Esophagus mucosa (tissue), 1 donor: Measurements from ENCODE around the gene SMIM5. TPM values are rescaled to one million over a fixed set of nuclear protein-coding genes. Genes with fewer than 3 reads are reported as not detected.
"Not testable (repeated sequence)": the region's sequence is repeated elsewhere in the genome, so short reads cannot be mapped to it uniquely, and the experiment has no call there.

ENCODE experiments used
- ATAC-seq: fragments of 200-7000 bp; cut with Tn5 transposase; one replicate; pipeline ENCODE4 v1.9.1; 2020
- total RNA-seq: library from RNA; stranded (reverse); gene quantifications from one replicate; pipeline ENCODE4 v1.2.4, GENCODE V29; 2023
- donor health status: DM: yes; HTN: yes; CAD: no.

SMIM5 gene
- 10.1 TPM for total RNA-seq

GRCh38 chr17:75632863-75633485 lies at the start of gene SMIM5:
Gene SMIM5, plus strand, starts transcription at chr17:75633434. Its CDS starts 6,768 bp downstream, at chr17:75640202.
- ATAC-seq = peak; percentile 76

GRCh38 chr17:75584849-75585175 lies 48.4 kb upstream of the SMIM5 start:
- ATAC-seq = no peak

- peak; percentile 27 for ATAC-seq
Observed at GRCh38 chr17:75587675-75588595, 45.3 kb upstream of the SMIM5 start, which contains the start of gene MYO15B. Gene MYO15B, plus strand, starts transcription at chr17:75587800. Its CDS starts 258 bp downstream, at chr17:75588058.

DNA sequence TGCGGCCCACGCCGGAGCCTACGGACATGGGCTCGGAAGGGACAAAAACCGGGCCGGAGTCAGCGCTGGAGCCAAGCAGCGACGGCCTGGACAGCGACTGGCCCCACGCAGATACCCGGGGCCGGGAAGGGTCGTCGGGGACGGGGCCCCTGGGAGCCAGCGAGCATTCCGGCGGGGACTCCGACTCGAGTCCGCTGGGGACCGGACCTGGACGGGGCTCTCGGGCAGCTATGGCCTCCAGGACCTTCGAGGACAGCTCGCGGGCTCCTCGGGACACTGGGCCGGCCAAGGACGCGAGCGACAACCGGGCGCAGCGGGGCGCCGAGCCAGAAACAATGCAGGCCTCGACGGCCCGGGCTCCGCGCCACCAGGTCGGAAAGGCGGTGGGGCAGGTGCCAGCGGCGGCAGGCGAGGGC lies 44.6 kb upstream of the SMIM5 start:
- peak; percentile 23 for ATAC-seq

GRCh38 chr17:75589012-75589918 lies 44.0 kb upstream of the SMIM5 start:
- peak; percentile 89 for ATAC-seq

DNA sequence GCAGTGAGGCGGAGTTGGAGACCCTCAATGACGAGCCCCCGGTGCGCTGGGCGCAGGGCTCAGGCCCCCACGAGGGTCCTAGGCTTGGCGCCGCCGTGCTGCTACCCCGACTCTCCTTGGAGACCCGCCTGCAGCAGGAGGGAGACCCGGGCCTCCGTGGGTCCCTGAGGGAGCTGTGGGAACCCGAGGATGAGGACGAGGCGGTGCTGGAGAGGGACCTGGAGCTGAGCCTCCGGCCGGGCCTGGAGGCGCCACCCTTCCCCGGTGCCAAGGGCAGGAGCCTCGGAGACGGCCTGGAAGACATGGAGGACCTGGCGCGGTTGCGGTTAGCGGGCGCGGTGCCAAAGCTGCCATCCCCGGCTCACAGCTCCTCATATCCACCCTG lies 43.3 kb upstream of the SMIM5 start:
- ATAC-seq = peak; percentile 1

DNA sequence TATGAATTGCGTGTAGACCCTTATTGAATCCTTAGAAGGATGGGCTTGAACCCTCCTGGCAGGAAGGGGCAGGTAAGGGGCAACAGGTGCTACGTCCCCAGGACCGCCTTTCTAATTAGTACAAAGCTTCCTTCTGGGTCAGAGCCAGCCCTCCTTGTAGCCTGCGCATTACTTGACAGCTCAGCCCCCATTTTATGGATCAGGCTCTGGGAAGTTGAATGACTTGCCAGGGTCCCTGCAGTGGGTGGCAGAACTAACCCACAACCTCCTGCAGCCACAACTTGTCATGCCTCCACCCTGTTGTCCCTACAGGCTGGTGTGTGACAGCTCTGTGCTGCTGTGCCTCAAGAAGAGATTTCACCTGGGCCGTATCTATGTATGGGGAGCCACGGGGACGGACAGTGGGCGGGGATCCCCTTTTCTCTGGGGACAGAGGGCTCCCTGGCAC lies 42.9 kb upstream of the SMIM5 start:
- ATAC-seq = no peak

DNA sequence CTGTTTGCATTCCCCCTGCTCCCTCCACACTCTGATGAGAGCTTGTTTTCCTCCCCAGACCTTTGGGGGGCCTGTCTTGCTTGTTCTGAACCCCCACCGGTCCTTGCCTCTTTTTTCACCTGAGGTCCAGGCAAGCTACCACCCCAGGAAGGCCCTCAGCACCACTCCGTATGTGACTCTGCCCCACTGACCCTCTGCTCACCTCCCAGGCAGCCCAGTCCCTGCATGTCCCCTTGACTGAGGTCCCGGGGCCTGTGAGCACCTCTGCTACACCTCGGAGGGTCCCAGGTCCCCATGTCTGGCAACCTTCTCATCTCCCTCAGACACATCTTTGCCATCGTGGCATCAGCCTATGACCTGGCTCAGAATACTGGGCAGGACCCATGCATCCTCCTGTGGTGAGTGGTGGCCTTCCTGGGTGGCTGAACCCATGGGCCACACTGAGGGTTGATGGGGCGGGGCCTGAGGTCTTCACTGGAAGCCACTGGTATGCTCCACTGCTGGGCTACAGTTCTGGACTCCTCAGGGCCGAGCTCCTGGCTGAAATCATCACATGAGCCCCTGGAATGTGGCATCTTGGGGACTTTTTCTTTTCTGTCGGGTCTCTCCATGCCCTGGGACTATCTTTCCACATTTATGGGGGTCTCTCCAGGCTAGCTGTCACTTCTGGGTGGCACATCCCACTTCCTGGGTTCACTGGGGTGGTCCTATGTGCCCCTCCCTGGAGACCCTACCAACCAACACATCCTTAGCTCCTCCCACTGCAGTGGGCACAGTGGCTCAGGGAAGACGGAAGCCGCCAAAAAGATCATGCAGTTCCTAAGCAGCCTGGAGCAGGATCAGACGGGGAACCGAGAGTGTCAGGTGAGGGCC lies 42.1 kb upstream of the SMIM5 start:
- no peak for ATAC-seq

GRCh38 chr17:75591722-75592302 lies 41.4 kb upstream of the SMIM5 start:
- ATAC-seq = no peak

GRCh38 chr17:75592348-75593020 lies 40.8 kb upstream of the SMIM5 start:
- ATAC-seq = no peak

- ATAC-seq = not testable (repeated sequence)
Observed at GRCh38 chr17:75593430-75593829, 39.8 kb upstream of the SMIM5 start.

DNA sequence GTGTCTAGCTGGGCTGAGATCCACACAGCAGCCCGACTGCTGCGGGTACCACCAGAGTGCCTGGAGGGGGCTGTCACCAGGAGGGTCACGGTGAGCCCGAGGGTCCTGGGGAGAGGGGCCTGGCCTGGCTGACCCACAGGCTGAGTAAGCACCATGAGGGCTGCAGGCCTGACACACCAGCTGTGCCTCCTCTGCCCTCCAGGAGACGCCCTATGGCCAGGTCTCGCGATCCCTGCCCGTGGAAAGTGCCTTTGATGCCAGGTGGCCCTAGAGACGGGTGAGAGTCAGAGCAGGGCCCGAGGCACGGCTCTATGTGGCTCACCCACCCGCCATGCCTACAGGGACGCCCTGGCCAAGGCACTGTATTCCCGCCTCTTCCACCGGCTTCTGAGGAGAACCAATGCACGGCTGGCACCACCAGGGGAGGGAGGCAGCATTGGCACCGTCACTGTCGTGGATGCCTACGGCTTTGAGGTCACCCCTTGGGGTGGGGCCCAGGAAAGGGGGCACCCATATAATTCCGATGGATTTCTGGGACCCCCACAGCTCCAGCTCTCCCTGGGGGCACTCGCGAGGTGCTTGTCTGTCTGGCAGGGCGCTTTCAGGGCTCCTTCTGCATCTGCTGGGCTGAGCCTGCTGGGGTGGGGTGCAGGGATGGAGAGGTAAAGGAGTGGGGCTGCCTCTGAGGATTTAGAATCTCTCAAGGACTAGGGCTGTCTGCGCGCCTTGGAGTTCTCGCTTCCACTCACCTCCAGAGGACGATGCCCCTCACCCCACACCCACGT lies 38.5 kb upstream of the SMIM5 start:
- peak; percentile 10 for ATAC-seq

GRCh38 chr17:75595284-75595919 lies 37.8 kb upstream of the SMIM5 start:
- no peak for ATAC-seq

DNA sequence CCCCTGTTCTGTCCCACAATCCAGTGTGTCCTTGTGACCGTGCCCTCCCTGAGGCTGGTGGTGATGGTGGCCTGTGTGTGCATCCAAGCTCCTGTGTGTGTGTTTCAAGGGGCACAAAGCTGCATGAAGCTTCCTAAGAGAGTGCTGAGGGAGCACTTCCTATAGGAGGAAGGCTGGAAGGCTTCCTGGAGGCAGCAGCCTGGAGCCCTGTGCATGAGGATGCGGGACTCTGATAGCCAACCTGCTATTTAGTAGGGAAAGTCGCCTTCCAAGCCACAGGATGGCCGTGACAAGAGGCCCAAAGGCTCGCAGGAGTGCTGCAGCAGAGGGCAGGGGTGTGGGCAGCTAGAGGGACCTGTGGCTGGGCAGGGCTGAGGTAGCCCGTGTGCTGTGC lies 37.3 kb upstream of the SMIM5 start:
- no peak for ATAC-seq

DNA sequence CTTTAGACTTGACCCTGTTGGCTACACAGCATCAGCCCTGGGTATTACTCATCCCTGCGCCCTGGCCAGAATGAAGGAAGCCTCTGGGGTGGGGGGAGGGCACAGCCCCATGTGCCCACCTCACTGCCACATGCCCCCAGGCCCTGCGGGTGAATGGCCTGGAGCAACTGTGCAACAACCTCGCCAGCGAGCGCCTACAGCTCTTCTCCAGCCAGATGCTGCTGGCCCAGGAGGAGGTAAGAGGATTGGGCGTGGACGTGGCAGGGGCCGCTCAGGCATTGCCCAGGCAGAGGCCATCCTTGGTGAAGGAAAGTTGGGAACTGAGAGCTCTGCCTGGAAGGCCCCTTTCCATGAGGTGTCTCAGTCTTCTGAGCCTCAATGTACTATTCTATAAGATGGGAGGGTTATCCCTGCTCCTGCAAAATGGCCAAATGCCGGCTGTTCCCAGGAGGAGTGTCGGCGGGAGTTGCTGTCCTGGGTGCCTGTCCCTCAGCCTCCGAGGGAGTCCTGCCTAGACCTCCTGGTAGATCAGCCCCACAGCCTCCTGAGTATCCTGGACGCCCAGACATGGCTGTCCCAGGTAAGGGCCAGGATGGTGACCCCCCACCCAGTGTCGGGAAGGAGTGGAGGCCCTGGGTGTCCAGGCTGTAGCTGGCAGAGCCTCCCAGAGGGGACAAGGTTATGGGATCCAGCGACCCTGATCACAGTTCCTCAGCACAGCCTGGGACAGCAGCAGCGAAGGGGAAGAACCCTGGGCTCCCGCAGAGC lies 36.7 kb upstream of the SMIM5 start:
- ATAC-seq = no peak

DNA sequence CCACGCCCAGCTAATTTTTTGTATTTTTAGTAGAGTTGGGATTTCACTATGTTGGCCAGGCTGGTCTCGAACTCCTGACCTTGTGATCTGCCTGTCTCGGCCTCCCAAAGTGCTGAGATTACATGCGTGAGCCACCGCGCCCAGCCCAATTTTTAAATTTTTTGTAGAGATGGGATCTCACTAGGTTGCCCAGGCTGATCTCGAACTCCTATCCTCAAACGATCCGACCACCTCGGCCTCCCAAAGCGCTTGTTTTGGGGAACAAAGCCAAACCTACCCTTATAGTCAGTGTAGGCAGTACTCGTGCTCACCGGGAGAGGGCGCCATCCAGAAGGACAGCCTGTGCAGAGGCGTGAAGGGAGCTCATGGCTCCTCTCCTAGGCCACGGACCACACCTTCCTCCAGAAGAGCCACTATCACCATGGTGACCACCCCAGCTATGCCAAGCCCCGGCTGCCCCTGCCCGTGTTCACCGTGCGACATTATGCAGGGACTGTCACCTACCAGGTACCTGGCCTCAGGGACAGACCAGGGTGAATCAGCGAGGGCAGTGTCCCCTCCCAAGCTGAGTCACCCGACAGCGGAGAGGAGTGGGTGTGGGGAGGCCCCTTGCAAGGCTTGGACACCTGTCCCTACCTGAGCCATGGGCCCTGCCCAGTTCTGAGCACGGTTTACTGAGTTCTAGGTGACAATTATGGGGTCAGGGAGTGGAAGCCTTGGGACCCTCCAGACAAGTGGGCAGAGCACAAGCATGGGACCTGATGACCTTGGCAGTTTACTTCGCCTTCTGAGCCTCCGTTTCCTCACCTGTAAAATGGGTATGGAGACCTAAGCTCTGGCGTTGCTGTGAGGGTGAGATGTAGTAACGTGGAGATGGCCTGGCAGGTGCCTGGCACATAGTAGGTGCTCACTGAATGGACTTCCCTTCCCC lies 31.9 kb upstream of the SMIM5 start:
- ATAC-seq = peak; percentile 77

GRCh38 chr17:75602644-75603043 lies 30.6 kb upstream of the SMIM5 start:
- peak; percentile 1 for ATAC-seq
